ENCODE results near the gene CPVL. TPM values are rescaled to one million over a fixed set of nuclear protein-coding genes. Genes with fewer than 3 reads are reported as not detected.

The CPVL gene
- total RNA-seq, 2 experiments from 2014 or later = not detected

GRCh38 chr7:29140873-29141468 is 5.4 kb downstream of the CPVL start:
- no peak overlapping the region for H3K27ac Mint-ChIP-seq
- H3K9me3 Mint-ChIP-seq = no peaks in the 10 kb centered on the region
- peaks cover under 1% of the 10 kb centered on the region for H3K4me1 Mint-ChIP-seq
- no peaks in the 10 kb centered on the region for H3K36me3 Mint-ChIP-seq
- no peak overlapping the region for H3K4me3 Mint-ChIP-seq
- H3K27me3 Mint-ChIP-seq = peaks cover 21% of the 10 kb centered on the region
- no peak for DNase-seq

- no peak for DNase-seq
- Mint-ChIP-seq H3K4me1 (no peaks in the 10 kb centered on the region), H3K27ac (no peak overlapping the region), H3K4me3 (no peak overlapping the region), H3K27me3 (peaks cover 9% of the 10 kb centered on the region), H3K36me3 (no peaks in the 10 kb centered on the region), H3K9me3 (no peaks in the 10 kb centered on the region)
Observed at GRCh38 chr7:29139796-29140195, 6.5 kb downstream of the CPVL start.

- Mint-ChIP-seq H3K27ac (no peak overlapping the region), H3K9me3 (no peaks in the 10 kb centered on the region), H3K27me3 (peaks cover 7% of the 10 kb centered on the region), H3K4me1 (no peaks in the 10 kb centered on the region), H3K36me3 (no peaks in the 10 kb centered on the region), H3K4me3 (no peak overlapping the region)
- no peak for DNase-seq
Observed at GRCh38 chr7:29139191-29139590, 7.1 kb downstream of the CPVL start.

GRCh38 chr7:29138588-29138987 is 7.7 kb downstream of the CPVL start:
- DNase-seq = no peak
- H3K4me3 Mint-ChIP-seq = no peak overlapping the region
- H3K9me3 Mint-ChIP-seq = no peaks in the 10 kb centered on the region
- no peaks in the 10 kb centered on the region for H3K4me1 Mint-ChIP-seq
- H3K27me3 Mint-ChIP-seq = peaks cover 6% of the 10 kb centered on the region
- no peaks in the 10 kb centered on the region for H3K36me3 Mint-ChIP-seq
- H3K27ac Mint-ChIP-seq = no peak overlapping the region

GRCh38 chr7:29135846-29136245 is 10.5 kb downstream of the CPVL start:
- peaks cover 21% of the 10 kb centered on the region for H3K27me3 Mint-ChIP-seq
- no peak overlapping the region for H3K27ac Mint-ChIP-seq
- no peaks in the 10 kb centered on the region for H3K36me3 Mint-ChIP-seq
- H3K4me3 Mint-ChIP-seq = no peak overlapping the region
- no peaks in the 10 kb centered on the region for H3K4me1 Mint-ChIP-seq
- no peaks in the 10 kb centered on the region for H3K9me3 Mint-ChIP-seq
- no peak for DNase-seq

GRCh38 chr7:29132980-29133379 is 13.4 kb downstream of the CPVL start:
- H3K4me3 Mint-ChIP-seq = no peak overlapping the region
- peaks cover 28% of the 10 kb centered on the region for H3K27me3 Mint-ChIP-seq
- H3K36me3 Mint-ChIP-seq = no peaks in the 10 kb centered on the region
- no peak for DNase-seq
- no peaks in the 10 kb centered on the region for H3K9me3 Mint-ChIP-seq
- no peak overlapping the region for H3K27ac Mint-ChIP-seq
- no peaks in the 10 kb centered on the region for H3K4me1 Mint-ChIP-seq

- Mint-ChIP-seq H3K4me1 (no peaks in the 10 kb centered on the region), H3K4me3 (no peak overlapping the region), H3K36me3 (no peaks in the 10 kb centered on the region), H3K27ac (no peak overlapping the region), H3K9me3 (no peaks in the 10 kb centered on the region), H3K27me3 (peaks cover 28% of the 10 kb centered on the region)
- no peak for DNase-seq
Observed at GRCh38 chr7:29131678-29132077, 14.7 kb downstream of the CPVL start.

GRCh38 chr7:29130096-29130495 is 16.2 kb downstream of the CPVL start:
- Mint-ChIP-seq H3K27me3 (peaks cover 28% of the 10 kb centered on the region), H3K36me3 (no peaks in the 10 kb centered on the region), H3K4me3 (no peak overlapping the region), H3K9me3 (no peaks in the 10 kb centered on the region), H3K4me1 (no peaks in the 10 kb centered on the region), H3K27ac (no peak overlapping the region)
- DNase-seq = no peak

- Mint-ChIP-seq H3K36me3 (no peaks in the 10 kb centered on the region), H3K4me3 (no peak overlapping the region), H3K4me1 (no peaks in the 10 kb centered on the region), H3K27me3 (peaks cover 18% of the 10 kb centered on the region), H3K9me3 (no peaks in the 10 kb centered on the region), H3K27ac (no peak overlapping the region)
- no peak for DNase-seq
Observed at GRCh38 chr7:29127527-29127926, 18.8 kb downstream of the CPVL start.

- peaks cover 15% of the 10 kb centered on the region for H3K27me3 Mint-ChIP-seq
- H3K4me3 Mint-ChIP-seq = no peak overlapping the region
- H3K4me1 Mint-ChIP-seq = no peaks in the 10 kb centered on the region
- no peak for DNase-seq
- no peaks in the 10 kb centered on the region for H3K9me3 Mint-ChIP-seq
- H3K36me3 Mint-ChIP-seq = no peaks in the 10 kb centered on the region
- no peak overlapping the region for H3K27ac Mint-ChIP-seq
Observed at GRCh38 chr7:29126804-29127203, 19.5 kb downstream of the CPVL start.

GRCh38 chr7:29123626-29124190 is 22.6 kb downstream of the CPVL start:
- Mint-ChIP-seq H3K36me3 (no peaks in the 10 kb centered on the region), H3K9me3 (no peaks in the 10 kb centered on the region), H3K4me1 (no peaks in the 10 kb centered on the region), H3K27me3 (peaks cover 8% of the 10 kb centered on the region), H3K4me3 (no peak overlapping the region), H3K27ac (no peak overlapping the region)
- no peak for DNase-seq

GRCh38 chr7:29122759-29123158 is 23.6 kb downstream of the CPVL start:
- Mint-ChIP-seq H3K27me3 (peaks cover 5% of the 10 kb centered on the region), H3K4me3 (no peak overlapping the region), H3K9me3 (no peaks in the 10 kb centered on the region), H3K4me1 (no peaks in the 10 kb centered on the region), H3K36me3 (no peaks in the 10 kb centered on the region), H3K27ac (no peak overlapping the region)
- DNase-seq = no peak

GRCh38 chr7:29122081-29122480 is 24.3 kb downstream of the CPVL start:
- H3K4me3 Mint-ChIP-seq = no peak overlapping the region
- DNase-seq = no peak
- no peak overlapping the region for H3K27ac Mint-ChIP-seq
- no peaks in the 10 kb centered on the region for H3K9me3 Mint-ChIP-seq
- no peaks in the 10 kb centered on the region for H3K4me1 Mint-ChIP-seq
- H3K36me3 Mint-ChIP-seq = no peaks in the 10 kb centered on the region
- peaks cover 5% of the 10 kb centered on the region for H3K27me3 Mint-ChIP-seq

GRCh38 chr7:29120955-29121354 is 25.4 kb downstream of the CPVL start:
- Mint-ChIP-seq H3K36me3 (no peaks in the 10 kb centered on the region), H3K4me1 (no peaks in the 10 kb centered on the region), H3K27ac (no peak overlapping the region), H3K27me3 (peaks cover 5% of the 10 kb centered on the region), H3K9me3 (no peaks in the 10 kb centered on the region), H3K4me3 (no peak overlapping the region)
- DNase-seq = no peak

GRCh38 chr7:29119538-29119937 is 26.8 kb downstream of the CPVL start:
- no peaks in the 10 kb centered on the region for H3K36me3 Mint-ChIP-seq
- DNase-seq = no peak
- H3K9me3 Mint-ChIP-seq = no peaks in the 10 kb centered on the region
- peaks cover 18% of the 10 kb centered on the region for H3K27me3 Mint-ChIP-seq
- H3K4me1 Mint-ChIP-seq = no peaks in the 10 kb centered on the region
- no peak overlapping the region for H3K4me3 Mint-ChIP-seq
- no peak overlapping the region for H3K27ac Mint-ChIP-seq

GRCh38 chr7:29116361-29117200 is 29.8 kb downstream of the CPVL start:
- Mint-ChIP-seq H3K36me3 (no peaks in the 10 kb centered on the region), H3K9me3 (no peaks in the 10 kb centered on the region), H3K27me3 (peaks cover 23% of the 10 kb centered on the region), H3K4me1 (peaks cover 6% of the 10 kb centered on the region), H3K27ac (no peak overlapping the region), H3K4me3 (no peak overlapping the region)
- no peak for DNase-seq

Measured in activated naive CD8-positive, alpha-beta T cell treated with anti-CD3 and anti-CD28 coated beads for 36 hours (primary cell).